GM18511 (cell line): Measurements from ENCODE around the gene DUSP2.

Experiments used
- ATAC-seq: cut with Tn5 transposase; IDR thresholded peaks from one replicate; pipeline ENCODE4 v1.9.1; 2021; ENCODE audit warnings: mild to moderate bottlenecking, moderate library complexity; ENCODE audit not compliant: unreplicated experiment

Gene DUSP2

GRCh38 chr2:96115631-96116423 lies 29.4 kb downstream of the DUSP2 start:
- no peak for ATAC-seq

DNA sequence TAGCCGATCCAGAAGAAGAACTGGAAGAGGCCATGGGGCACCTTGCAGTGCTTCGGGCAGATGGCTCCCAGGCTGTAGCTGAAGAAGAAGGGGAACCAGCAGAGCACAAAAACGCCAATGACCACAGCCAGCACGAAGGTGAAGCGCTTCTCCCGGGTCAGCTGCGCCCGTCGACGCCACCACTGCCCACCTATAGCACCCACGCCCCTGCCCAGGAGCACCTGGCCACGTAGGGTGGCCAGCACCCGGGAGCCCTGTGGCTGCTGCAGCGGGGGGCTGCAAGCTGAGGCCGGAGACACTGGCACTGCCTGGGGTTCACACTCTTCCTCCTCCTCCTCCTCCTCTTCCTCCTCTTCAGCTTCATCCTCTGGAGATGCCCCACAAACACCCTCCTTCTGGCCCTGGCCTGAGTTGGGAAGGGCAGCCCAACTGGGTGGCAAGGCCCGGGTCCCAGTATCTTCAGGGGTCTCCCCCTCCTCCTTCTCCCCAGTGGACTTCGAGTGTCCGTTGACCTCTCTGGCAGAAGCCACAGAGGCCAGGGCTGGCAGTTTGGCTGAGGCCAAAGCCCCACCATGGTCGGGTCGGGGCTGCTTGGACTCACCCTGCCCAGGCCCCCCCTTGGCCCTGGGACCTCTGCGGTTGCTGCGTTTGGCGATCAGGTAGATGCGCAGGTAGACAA lies 30.2 kb downstream of the DUSP2 start:
- no peak for ATAC-seq

DNA sequence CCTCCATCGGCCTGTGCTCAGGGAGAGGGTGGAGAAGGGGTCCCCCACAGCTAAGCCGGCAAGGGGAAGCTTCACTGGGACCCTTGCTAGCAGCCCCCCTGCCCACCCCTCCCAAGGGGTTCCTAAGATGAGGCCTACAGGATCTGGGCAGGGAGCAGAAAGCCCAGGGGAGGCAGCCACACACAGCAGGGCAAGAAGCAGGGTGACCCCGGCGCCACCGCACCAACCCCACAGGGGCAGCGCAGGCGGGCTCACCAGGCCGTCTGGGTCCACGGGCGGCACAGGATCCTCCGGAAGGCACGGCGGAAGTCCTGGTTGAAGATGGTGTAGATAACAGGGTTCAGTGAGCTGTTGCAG lies 30.7 kb downstream of the DUSP2 start:
- ATAC-seq: no peak

DNA sequence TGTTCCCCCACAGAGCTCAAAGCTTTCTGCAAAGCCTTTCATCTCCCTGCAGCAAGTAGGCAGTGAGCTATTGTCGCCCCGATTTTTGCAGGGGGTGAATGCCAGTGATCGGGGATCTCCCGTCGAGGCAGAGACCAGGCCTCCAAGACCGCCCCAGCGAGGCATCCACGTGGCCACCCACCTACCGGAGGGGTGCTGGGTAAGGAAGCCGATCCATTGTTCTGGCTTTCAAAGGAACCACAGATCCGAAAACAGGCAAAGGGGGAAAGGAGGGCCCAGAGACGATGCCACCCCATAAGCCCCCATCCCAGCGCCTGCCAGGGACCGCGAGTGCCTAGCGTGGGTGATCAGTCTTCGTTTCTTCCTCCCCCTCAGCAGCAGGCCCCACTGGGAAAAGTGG lies 31.3 kb downstream of the DUSP2 start:
- ATAC-seq: no peak

GRCh38 chr2:96113367-96113677 lies 31.9 kb downstream of the DUSP2 start:
- no peak for ATAC-seq

- ATAC-seq: no peak
Measured at GRCh38 chr2:96112501-96113366, 32.5 kb downstream of the DUSP2 start.

- no peak for ATAC-seq
Measured at GRCh38 chr2:96111823-96112500, 33.3 kb downstream of the DUSP2 start.

DNA sequence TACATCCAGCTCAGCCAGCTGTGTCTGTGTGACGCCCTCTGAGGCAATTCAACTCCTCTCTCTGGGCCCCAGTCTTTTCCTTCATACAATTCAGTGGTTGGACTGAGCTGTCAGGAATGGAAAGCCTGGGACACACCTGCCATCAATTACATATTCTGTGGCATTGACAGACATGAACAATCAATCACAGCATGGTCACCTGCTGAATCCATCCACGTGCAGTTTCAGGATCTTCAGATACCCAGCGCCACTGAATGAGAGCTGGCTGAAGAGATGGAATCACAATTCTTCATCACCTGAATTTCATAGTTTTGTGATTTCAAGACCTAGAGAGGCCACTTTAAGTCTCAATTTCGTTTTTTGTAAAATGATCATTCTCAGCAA lies 34.0 kb downstream of the DUSP2 start:
- ATAC-seq: no peak

DNA sequence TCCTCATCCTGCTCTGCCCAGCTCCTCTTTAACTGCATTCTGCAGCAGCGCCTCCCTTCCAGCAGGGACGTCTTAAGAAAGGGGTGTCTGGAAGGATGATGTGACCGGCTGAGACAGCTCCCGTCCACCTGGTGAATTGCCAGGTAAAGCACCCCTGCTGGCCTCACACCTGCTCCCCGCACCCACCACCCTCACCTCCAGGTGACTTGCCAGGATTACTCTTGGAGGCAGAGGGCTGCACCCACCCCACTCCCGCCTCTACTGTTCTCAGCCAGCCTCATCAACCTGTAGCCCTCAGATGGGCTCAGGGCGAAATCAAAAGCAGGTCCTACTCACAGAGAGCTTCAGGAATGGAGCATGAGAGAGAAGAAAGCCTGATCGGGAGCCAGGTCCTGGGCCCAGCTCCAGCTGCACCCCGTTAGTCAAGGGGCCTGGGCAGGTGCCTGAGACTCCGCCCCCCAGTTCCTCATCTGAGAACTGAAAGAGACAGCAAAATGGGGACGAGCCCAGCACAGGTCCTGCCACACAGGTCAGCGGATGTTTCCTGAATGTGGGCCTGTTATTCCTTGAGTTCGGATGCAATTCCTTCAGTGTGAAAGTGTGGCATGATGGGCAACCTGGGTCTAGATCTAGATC lies 34.5 kb downstream of the DUSP2 start:
- ATAC-seq: no peak

- no peak for ATAC-seq
Measured at GRCh38 chr2:96109931-96110511, 35.2 kb downstream of the DUSP2 start.

GRCh38 chr2:96109361-96109680 lies 35.9 kb downstream of the DUSP2 start:
- ATAC-seq: no peak

- no peak for ATAC-seq
Measured at GRCh38 chr2:96108541-96109360, 36.5 kb downstream of the DUSP2 start.

- no peak for ATAC-seq
Measured at GRCh38 chr2:96108151-96108540, 37.1 kb downstream of the DUSP2 start.

- ATAC-seq: no peak
Measured at GRCh38 chr2:96107708-96108065, 37.6 kb downstream of the DUSP2 start.

- ATAC-seq: no peak
Measured at GRCh38 chr2:96106991-96107707, 38.1 kb downstream of the DUSP2 start.

DNA sequence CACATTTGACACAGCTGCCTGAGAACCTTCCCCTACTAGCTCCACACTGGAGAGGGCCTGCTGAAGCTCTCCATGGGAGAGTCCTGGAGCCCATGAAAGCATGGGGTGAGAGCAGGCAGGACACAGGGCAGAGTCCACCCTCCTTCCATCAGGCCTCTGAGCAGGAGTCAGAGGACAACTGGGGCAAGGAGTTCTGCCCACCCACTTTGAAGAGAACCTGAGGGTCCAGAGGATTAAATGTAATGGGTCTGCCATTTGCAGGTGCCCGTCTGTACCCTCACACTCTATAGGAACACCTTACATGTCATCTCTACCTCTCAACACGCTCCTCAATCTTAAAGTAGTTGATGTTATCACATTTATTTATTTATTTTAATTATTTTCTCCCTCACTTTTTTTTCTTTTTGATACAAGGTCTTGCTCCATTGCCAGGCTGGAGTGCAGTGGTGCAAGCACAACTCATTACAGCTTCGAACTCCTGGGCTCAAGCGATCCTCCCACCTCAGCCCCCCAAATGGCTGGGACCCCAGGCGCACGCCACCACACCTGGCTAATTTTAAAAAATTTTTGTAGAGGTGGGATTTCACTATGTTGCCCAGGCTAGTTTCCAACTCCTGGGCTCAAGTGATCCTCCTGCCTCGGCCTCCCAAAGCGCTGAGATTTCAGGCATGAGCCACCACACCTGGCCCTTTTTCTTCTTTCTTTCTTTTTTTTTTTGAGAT lies 39.1 kb downstream of the DUSP2 start:
- ATAC-seq: no peak

GRCh38 chr2:96105152-96105915 lies 39.9 kb downstream of the DUSP2 start:
- no peak for ATAC-seq

DNA sequence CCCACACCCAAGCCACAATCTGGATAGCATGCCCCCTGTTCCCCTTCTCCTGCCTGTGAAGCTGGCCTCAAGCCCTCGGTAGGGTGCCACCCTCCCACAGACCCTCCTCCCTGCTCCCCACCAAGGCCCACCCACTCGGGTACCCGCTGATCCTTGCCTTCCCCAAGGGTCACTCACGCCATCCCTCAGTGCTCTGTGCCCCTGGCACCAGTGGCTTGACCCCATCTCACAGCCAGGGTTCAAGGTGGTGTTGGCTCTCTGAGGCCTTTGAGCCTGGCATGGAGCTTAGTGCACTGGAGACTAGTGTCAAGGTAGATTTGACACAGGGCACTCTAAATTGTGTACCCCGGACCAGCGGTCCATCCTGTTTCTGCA lies 40.8 kb downstream of the DUSP2 start:
- ATAC-seq: no peak
